Progenitor cell of endocrine pancreas (in vitro differentiated cells): ENCODE results near the gene VRTN. TPM values are rescaled to one million over a fixed set of nuclear protein-coding genes. Genes with fewer than 3 reads are reported as not detected.
"Not testable (repeated sequence)": the region's sequence is repeated elsewhere in the genome, so short reads cannot be mapped to it uniquely, and the experiment has no call there.

ENCODE experiments used
- DNase-seq: peaks from one replicate; pipeline ENCODE4 v3.0.0; 2021; ENCODE audit warnings: low spot score; ENCODE audit not compliant: unreplicated experiment
- H3K27ac Mint-ChIP-seq: 2 replicates; pipeline ENCODE4 v1.8.0; 2021; ENCODE audit warnings: mild to moderate bottlenecking, moderate library complexity, mixed read lengths
- H3K27me3 Mint-ChIP-seq: 2 replicates; pipeline ENCODE4 v1.8.0; 2021; ENCODE audit warnings: mixed read lengths
- H3K36me3 Mint-ChIP-seq: 2 replicates; pipeline ENCODE4 v1.8.0; 2022; ENCODE audit warnings: mixed read lengths; ENCODE audit not compliant: insufficient read depth
- H3K4me1 Mint-ChIP-seq: 2 replicates; pipeline ENCODE4 v1.8.0; 2021; ENCODE audit warnings: low read depth, mixed read lengths
- H3K4me3 Mint-ChIP-seq: 2 replicates; pipeline ENCODE4 v1.8.0; 2021; ENCODE audit warnings: low read depth, mild to moderate bottlenecking, moderate library complexity, mixed read lengths
- H3K9me3 Mint-ChIP-seq: 2 replicates; pipeline ENCODE4 v1.8.0; 2021; ENCODE audit warnings: low read depth, mixed read lengths
- CTCF ChIP-seq: fragments of 200-600 bp; sonication (generic); IDR thresholded peaks from one replicate; pipeline ENCODE4 v1.5.0; 2021; ENCODE audit warnings: antibody characterized with exemption, mild to moderate bottlenecking; ENCODE audit not compliant: unreplicated experiment
- total RNA-seq: library from RNA; stranded (reverse); gene quantifications from 2 replicates; pipeline ENCODE4 v1.2.1, GENCODE V29; 2021

Gene VRTN
- total RNA-seq, 1 donor from 2014 or later, result 1.5 TPM

GRCh38 chr14:74389980-74390379 lies 41.7 kb downstream of the VRTN start:
- no peaks in the 10 kb centered on the region for H3K9me3 Mint-ChIP-seq
- no peak overlapping the region for H3K4me3 Mint-ChIP-seq
- H3K36me3 Mint-ChIP-seq, result no peaks in the 10 kb centered on the region
- DNase-seq, result no peak
- TF ChIP-seq CTCF, result no peak
- H3K27ac Mint-ChIP-seq, result no peak overlapping the region
- peaks cover 9% of the 10 kb centered on the region for H3K27me3 Mint-ChIP-seq
- H3K4me1 Mint-ChIP-seq, result peaks cover 4% of the 10 kb centered on the region

GRCh38 chr14:74390505-74390904 lies 42.2 kb downstream of the VRTN start:
- not testable (repeated sequence) for H3K36me3 Mint-ChIP-seq, DNase-seq, H3K27ac Mint-ChIP-seq, H3K4me1 Mint-ChIP-seq, H3K9me3 Mint-ChIP-seq, H3K4me3 Mint-ChIP-seq
- H3K27me3 Mint-ChIP-seq, result peaks cover 11% of the 10 kb centered on the region

GRCh38 chr14:74391479-74391878 lies 43.2 kb downstream of the VRTN start:
- DNase-seq, result no peak
- Mint-ChIP-seq H3K4me3 (no peak overlapping the region), H3K27ac (no peak overlapping the region), H3K36me3 (no peaks in the 10 kb centered on the region), H3K4me1 (peaks cover 4% of the 10 kb centered on the region), H3K9me3 (no peaks in the 10 kb centered on the region), H3K27me3 (peaks cover 14% of the 10 kb centered on the region)
- no peak for TF ChIP-seq CTCF

- H3K27ac Mint-ChIP-seq, result no peak overlapping the region
Observed at GRCh38 chr14:74392616-74393570, 44.6 kb downstream of the VRTN start.

GRCh38 chr14:74394549-74394948 lies 46.3 kb downstream of the VRTN start:
- H3K27ac Mint-ChIP-seq, result no peak overlapping the region
- TF ChIP-seq CTCF, result no peak
- no peaks in the 10 kb centered on the region for H3K36me3 Mint-ChIP-seq
- no peak overlapping the region for H3K4me3 Mint-ChIP-seq
- DNase-seq, result no peak
- peaks cover 29% of the 10 kb centered on the region for H3K27me3 Mint-ChIP-seq
- no peaks in the 10 kb centered on the region for H3K9me3 Mint-ChIP-seq
- peaks cover 4% of the 10 kb centered on the region for H3K4me1 Mint-ChIP-seq

More at GRCh38 chr14:74392616-74393570, 44.6 kb downstream of the VRTN start:
- Mint-ChIP-seq H3K4me1 (peaks cover 4% of the 10 kb centered on the region), H3K9me3 (no peaks in the 10 kb centered on the region), H3K36me3 (no peaks in the 10 kb centered on the region), H3K4me3 (no peak overlapping the region), H3K27me3 (peaks cover 21% of the 10 kb centered on the region)
- no peak for DNase-seq
- no peak for TF ChIP-seq CTCF

- Mint-ChIP-seq H3K36me3 (no peaks in the 10 kb centered on the region), H3K27me3 (peaks cover 32% of the 10 kb centered on the region), H3K9me3 (no peaks in the 10 kb centered on the region), H3K4me3 (no peak overlapping the region), H3K4me1 (peaks cover 2% of the 10 kb centered on the region), H3K27ac (no peak overlapping the region)
- DNase-seq, result no peak
- no peak for TF ChIP-seq CTCF
Observed at GRCh38 chr14:74395094-74395493, 46.8 kb downstream of the VRTN start.
